GM13977 (cell line): ENCODE results near the gene AGXT.

Source experiments
- DNase-seq: peaks from one replicate; pipeline ENCODE4 v3.0.0; 2012; ENCODE audit warnings: low spot score
- in situ Hi-C: fragments of 300-500 bp; cut with MboI; formaldehyde crosslinking; loops from one replicate; pipeline ENCODE4 v1.12.0; 2022; ENCODE audit warnings: low sequenced_read_pairs, low pct_unique_long_range_greater_than_20kb, mixed read lengths, inconsistent platforms; ENCODE audit not compliant: unreplicated experiment
- TF ChIP-seq, protein P1 (sequence below): IDR thresholded peaks from 2 replicates; pipeline ENCODE4 v1.5.1; 2012; ENCODE audit warnings: mild to moderate bottlenecking, control low read depth; ENCODE audit not compliant: insufficient read depth; ENCODE audit errors: extremely low read depth, missing control alignments

AGXT gene

DNA sequence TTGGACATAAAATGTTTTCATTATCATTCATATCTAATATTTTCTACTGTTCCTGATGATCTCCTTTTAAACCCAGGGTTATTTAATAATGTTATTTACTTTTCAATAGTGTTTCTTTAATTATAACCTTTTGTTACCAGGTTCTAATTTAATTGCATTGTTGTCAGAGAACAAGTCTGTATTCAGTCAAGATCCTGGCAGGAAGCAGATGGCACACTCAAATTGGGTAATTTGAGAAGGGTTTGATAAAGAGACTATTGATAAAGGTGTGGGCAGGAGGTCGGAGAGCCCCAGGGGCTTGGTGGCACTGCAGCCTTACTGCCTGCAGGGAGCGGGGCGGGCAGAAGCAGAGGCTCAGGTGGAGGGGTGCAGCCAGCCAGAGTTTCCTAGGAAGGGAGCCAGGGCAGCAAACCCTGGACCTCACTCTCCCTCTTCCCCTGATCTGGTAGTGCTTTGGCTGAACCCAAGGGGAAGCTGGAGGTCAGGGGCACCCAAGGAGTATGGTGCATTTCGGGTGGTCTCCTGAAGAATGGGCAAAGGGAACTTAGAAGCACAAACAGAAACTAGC, 46.3 kb upstream of the AGXT start:
- TF ChIP-seq, protein P1, sequence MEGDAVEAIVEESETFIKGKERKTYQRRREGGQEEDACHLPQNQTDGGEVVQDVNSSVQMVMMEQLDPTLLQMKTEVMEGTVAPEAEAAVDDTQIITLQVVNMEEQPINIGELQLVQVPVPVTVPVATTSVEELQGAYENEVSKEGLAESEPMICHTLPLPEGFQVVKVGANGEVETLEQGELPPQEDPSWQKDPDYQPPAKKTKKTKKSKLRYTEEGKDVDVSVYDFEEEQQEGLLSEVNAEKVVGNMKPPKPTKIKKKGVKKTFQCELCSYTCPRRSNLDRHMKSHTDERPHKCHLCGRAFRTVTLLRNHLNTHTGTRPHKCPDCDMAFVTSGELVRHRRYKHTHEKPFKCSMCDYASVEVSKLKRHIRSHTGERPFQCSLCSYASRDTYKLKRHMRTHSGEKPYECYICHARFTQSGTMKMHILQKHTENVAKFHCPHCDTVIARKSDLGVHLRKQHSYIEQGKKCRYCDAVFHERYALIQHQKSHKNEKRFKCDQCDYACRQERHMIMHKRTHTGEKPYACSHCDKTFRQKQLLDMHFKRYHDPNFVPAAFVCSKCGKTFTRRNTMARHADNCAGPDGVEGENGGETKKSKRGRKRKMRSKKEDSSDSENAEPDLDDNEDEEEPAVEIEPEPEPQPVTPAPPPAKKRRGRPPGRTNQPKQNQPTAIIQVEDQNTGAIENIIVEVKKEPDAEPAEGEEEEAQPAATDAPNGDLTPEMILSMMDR, result no peak
- in situ Hi-C loops, result no loop called here
- DNase-seq, result no peak

DNA sequence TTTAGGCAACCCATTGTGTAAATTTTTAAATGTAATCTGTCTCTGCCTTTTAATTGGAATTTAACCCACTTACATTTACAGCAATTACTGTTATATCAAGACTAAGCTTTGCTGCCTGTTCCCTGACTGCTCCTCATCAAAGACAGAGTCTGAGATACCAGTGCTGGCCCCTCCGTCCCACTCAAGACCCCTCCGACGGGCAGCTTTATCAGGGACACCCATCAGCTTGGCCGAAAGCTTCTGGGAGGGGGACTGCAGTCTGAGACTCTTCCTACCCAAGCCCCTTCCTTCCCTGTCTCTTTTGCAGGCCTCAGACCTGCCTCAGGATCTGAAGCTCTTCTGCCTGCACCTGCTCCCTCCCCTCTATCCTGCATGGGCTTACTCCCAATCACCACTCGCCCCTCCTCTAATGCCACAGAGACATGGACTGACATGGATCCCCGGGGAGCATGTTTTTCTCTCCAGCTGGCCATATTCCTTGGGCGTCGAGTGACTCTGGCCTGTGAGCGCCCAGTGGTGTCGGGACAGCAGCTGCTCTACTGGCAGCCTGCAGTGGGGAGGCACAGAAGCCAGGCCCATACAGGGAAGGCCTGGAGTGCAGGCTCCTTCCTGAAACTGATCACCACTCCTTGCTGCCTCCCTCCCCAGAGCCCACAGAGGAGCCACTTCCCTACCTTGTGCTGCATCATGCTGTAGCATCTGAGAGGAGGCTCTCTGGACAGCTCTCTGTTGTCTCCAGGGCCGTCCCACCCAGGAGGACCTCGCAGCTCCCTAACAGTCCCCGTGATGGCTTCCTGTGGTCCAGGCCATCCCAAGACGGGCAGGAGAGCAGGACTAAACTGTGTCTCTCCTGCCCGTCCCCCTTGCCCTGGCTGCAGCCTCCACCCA, 44.9 kb upstream of the AGXT start:
- in situ Hi-C loops, result no loop called here
- TF ChIP-seq, protein P1, result no peak
- no peak for DNase-seq

DNA sequence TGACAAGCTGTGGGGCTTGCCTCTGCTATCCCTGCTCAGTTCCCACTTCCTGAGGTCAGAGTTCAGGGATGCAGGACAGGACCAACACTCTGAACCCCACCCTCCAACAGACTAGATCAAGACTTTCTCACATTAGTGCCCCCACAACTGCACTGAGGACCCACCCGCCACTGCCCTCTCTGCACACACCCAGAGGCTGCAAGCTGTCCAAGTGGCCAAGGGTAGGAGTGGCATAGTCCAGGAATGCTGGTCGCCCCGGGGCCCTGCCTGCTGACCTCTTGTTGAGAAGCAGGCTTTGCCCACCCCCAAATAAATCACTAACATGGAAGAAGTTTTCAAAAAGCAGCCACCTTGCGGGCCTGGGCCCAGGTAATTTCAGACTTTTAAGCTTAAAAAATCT, 43.1 kb upstream of the AGXT start:
- in situ Hi-C loops, result loop anchor here (25.0 kb wide), 1 partner anchor 313 kb away; no protein-coding TSS in a partner anchor
- TF ChIP-seq, protein P1, result no peak
- no peak for DNase-seq

DNA sequence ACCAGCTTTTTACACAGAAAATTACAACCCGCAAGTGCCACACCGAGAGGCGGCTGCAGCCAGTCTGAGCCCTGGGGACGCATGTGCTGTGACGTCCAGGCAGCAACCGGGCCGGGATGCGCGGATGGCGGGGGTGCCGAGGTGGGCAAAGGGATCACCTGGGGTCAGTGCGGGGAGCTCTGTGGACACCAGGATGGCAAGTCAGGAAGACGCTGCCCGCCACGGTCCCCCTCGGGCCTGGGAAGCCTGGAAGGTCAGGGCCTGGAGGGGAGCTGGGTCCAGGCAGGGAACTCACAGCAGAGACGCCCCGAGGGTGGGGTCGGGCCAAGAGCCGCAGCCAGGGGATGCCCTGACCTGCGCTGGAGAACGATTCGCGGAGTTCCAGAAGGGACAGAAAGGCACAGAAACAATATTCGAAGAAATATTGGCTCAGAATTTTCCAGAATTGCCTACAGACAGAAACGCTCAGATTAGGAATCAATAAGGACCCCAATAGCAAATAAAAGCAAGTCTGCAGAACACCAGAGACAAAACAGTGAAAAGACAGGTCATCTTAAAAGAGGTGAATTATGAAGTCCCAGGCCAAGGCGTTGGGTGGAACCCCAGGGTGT, 36.9 kb upstream of the AGXT start:
- in situ Hi-C loops, result loop anchor here (25.0 kb wide), 1 partner anchor 319 kb away; no protein-coding TSS in a partner anchor
- DNase-seq, result no peak
- TF ChIP-seq, protein P1, result no peak

DNA sequence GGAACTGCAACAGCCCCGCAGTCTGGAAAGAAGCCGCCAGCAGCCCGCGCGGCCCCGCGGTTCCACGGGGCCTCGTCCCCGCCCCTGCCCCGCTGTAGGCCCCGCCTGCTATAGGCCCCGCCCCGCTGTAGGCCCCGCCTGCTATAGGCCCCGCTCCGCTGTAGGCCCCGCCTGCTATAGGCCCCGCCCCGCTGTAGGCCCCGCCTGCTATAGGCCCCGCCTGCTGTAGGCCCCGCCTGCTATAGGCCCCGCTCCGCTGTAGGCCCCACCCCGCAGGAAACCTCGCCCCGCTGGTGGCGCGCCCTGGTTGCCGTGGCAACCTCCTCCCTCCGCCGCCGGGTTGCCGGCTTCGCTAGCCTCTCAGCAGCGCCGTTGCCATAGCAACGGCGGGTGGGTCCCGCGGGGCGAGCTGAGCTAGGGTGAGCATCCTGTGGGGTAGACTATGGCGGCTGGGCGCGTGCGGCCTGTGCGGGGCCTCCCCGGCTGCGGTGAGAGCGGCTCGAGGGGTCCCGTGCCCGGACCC, 36.4 kb upstream of the AGXT start:
- TF ChIP-seq, protein P1, result no peak
- DNase-seq, result peak; percentile 98
- in situ Hi-C loops, result loop anchor here (25.0 kb wide), 1 partner anchor 320 kb away; no protein-coding TSS in a partner anchor

DNA sequence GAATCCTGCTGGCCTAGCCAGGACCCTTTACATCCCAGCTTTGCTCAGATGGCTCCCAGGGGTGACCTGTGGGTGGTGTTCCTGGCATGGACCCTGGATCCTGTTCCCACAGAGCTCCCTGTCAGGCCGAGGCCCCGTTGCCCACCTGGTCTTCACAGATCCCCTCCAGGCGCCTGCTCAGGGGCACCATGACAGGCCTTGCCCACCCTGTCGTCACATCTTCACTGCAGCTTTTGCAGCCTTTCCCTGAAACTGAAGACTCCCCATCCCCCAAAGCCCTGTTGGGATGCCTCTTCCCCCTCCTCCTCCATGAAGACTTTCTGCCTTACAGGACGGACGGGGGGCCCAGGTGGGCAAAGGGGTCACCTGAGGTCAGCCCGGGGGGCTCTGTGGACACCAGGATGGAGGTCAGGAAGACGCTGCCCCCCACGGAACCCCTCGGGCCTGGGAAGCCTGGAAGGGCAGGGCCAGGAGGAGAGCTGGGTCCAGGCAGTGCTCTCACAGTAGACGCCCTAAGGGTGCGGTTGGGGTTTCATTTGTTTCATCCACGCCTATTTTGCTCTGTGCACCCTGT, 35.6 kb upstream of the AGXT start:
- no peak for DNase-seq
- in situ Hi-C loops, result loop anchor here (25.0 kb wide), 1 partner anchor 321 kb away; no protein-coding TSS in a partner anchor

More for the DNA sequence above, 35.6 kb upstream of the AGXT start:
- TF ChIP-seq, protein P1, result no peak
